A549 (cell line): Measurements from ENCODE around the gene SPECC1.

ENCODE experiments used
- CTCF ChIP-seq: fragments of >200 bp; sonication (Bioruptor Twin); formaldehyde crosslinking; IDR thresholded peaks from 3 replicates; pipeline ENCODE4 v1.5.1; 2016
- MAX ChIP-seq: IDR thresholded peaks from 2 replicates; pipeline ENCODE4 v1.6.1; 2012

GRCh38 chr17:20203761-20204263 lies 194.7 kb downstream of the SPECC1 start:
- TF ChIP-seq MAX (no peak), CTCF (no peak)
